Nephron progenitor cell (in vitro differentiated cells): Measurements from ENCODE around the gene TPSB2.
A peak's percentile ranks its signal among the peaks of the same experiment; 100 is the strongest.

Experiments
- DNase-seq: peaks from one replicate; pipeline ENCODE4 v3.0.0; 2021
- H3K27ac Mint-ChIP-seq: 2 replicates; pipeline ENCODE4 v1.8.0; 2021; ENCODE audit warnings: mild to moderate bottlenecking, moderate library complexity, mixed read lengths
- H3K27me3 Mint-ChIP-seq: 2 replicates; pipeline ENCODE4 v1.8.0; 2021; ENCODE audit warnings: mild to moderate bottlenecking, low read depth, mixed read lengths; ENCODE audit not compliant: poor library complexity
- H3K36me3 Mint-ChIP-seq: 2 replicates; pipeline ENCODE4 v1.8.0; 2021; ENCODE audit warnings: low read depth, mixed read lengths
- H3K4me1 Mint-ChIP-seq: 2 replicates; pipeline ENCODE4 v1.8.0; 2021; ENCODE audit warnings: mixed read lengths
- H3K4me3 Mint-ChIP-seq: 2 replicates; pipeline ENCODE4 v1.8.0; 2021; ENCODE audit warnings: mild to moderate bottlenecking, moderate library complexity, mixed read lengths
- H3K9me3 Mint-ChIP-seq: 2 replicates; pipeline ENCODE4 v1.8.0; 2021; ENCODE audit warnings: mild to moderate bottlenecking, moderate library complexity, mixed read lengths
- CTCF ChIP-seq: fragments of 200-600 bp; sonication (generic); IDR thresholded peaks from 2 replicates; pipeline ENCODE4 v1.5.0; 2021; ENCODE audit warnings: antibody characterized with exemption

TPSB2 gene

GRCh38 chr16:1262210-1262845 is 32.3 kb upstream of the TPSB2 start:
- DNase-seq = no peak
- H3K4me1 Mint-ChIP-seq = peaks cover 10% of the 10 kb centered on the region
- TF ChIP-seq CTCF = no peak
- H3K36me3 Mint-ChIP-seq = no peaks in the 10 kb centered on the region
- peaks cover 14% of the 10 kb centered on the region for H3K9me3 Mint-ChIP-seq
- H3K27ac Mint-ChIP-seq = no peak overlapping the region
- H3K27me3 Mint-ChIP-seq = peaks cover 71% of the 10 kb centered on the region
- H3K4me3 Mint-ChIP-seq = no peak overlapping the region

- H3K4me1 Mint-ChIP-seq = peaks cover 10% of the 10 kb centered on the region
- H3K36me3 Mint-ChIP-seq = no peaks in the 10 kb centered on the region
- H3K27me3 Mint-ChIP-seq = peaks cover 64% of the 10 kb centered on the region
These were observed 31.3 kb upstream of the TPSB2 start for GRCh38 chr16:1261131-1261892.

DNA sequence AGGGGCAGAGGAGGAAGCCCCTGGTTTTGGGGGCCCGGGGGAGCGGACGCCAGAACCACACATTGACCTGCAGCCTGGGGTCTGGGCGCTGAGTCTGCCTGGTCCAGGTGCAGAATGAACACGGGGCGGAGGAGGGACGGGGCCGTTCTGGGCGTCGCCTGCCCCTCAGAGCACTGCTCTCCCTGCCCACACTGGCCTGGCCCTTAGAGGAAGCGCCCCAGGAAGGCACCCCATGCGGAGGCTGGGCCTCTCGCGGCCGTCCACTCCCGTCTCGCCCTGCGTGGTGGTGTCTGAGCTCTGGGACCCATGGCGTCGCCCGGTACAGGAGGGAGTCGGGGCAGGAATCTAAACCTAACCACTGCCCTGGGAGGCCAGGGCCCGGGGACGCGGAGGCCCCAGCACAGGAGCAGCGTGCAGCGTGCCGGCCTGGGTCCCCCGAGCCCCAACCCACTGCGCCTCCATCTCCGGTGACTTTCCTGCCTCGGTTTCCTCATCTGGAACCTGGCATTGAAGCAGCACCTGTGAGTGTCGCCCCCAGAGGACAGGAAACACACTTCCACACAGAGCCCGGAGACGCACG is 30.2 kb upstream of the TPSB2 start:
- H3K27ac Mint-ChIP-seq = no peak overlapping the region
- peaks cover 10% of the 10 kb centered on the region for H3K4me1 Mint-ChIP-seq
- H3K4me3 Mint-ChIP-seq = no peak overlapping the region

More at GRCh38 chr16:1261131-1261892, 31.3 kb upstream of the TPSB2 start:
- no peak overlapping the region for H3K27ac Mint-ChIP-seq
- no peak for TF ChIP-seq CTCF
- H3K4me3 Mint-ChIP-seq = no peak overlapping the region
- no peak for DNase-seq
- H3K9me3 Mint-ChIP-seq = peaks cover 9% of the 10 kb centered on the region

DNA sequence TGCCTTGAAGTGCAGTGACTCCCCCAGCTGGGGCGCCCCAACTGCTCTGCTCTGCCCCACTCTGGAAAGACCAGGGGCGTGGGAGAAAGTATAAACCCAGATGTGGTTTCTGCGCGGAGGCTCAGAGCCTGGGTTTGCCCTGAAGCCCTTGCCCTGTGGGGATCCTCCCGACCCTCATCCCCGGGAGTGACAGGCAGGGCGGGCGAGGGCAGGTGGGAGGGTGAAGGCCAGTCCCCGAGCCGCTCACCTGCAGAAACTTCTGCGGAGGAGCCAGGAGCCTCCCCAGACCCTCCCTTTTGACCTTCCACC is 29.7 kb upstream of the TPSB2 start:
- H3K4me1 Mint-ChIP-seq = peaks cover 10% of the 10 kb centered on the region

More for the DNA sequence above, 30.2 kb upstream of the TPSB2 start:
- peaks cover 5% of the 10 kb centered on the region for H3K9me3 Mint-ChIP-seq
- peaks cover 60% of the 10 kb centered on the region for H3K27me3 Mint-ChIP-seq
- no peaks in the 10 kb centered on the region for H3K36me3 Mint-ChIP-seq
- DNase-seq = no peak
- no peak for TF ChIP-seq CTCF

DNA sequence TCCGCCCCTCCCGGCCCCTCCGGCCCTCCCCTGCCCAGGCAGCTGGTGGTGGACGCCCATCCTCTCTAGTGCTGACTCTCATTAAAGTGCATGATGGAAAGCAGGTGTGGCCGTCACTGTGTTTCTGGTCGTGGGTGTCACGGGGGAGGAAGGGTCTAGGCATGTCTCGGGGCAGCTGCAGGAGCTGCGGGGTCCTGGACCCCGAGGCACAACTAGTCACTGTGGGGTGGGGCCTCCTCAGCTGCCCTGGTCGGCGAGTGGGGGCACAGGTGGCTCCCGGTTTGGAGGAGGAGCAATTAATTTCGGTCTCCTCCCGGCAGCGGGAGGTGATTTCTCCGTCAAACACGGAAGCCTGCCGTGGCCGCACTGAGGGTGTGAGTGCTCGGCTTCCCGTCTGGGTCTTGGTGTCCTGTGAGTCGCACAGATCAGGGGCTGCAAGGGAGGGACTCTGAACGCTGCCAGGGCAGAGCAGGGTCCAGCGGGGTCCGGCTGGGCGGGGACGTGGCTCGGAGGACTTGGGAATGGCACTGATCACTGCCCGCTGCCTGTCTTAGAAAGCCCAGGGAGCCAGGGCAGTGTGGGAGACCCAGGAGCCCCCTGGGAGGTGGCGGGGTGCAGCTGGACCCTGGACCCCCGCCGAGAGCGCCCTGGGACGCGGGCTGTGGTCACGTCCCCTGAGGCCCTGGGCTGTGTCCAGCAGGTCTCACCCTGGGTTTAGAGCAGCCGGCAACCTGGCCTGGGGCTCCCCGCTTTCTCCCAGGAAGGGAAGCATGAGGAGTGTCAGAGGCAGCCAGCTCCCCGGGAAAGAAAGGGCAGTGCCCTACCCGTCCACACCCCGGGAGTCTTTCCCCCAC is 29.1 kb upstream of the TPSB2 start:
- Mint-ChIP-seq H3K4me3 (peak overlapping the region; percentile 54), H3K36me3 (no peaks in the 10 kb centered on the region), H3K4me1 (peaks cover 10% of the 10 kb centered on the region), H3K27ac (no peak overlapping the region), H3K27me3 (peaks cover 59% of the 10 kb centered on the region), H3K9me3 (peaks cover under 1% of the 10 kb centered on the region)
- DNase-seq = no peak
- no peak for TF ChIP-seq CTCF

More for the DNA sequence above, 29.7 kb upstream of the TPSB2 start:
- H3K36me3 Mint-ChIP-seq = no peaks in the 10 kb centered on the region
- peaks cover 5% of the 10 kb centered on the region for H3K9me3 Mint-ChIP-seq
- TF ChIP-seq CTCF = no peak
- no peak overlapping the region for H3K4me3 Mint-ChIP-seq
- no peak overlapping the region for H3K27ac Mint-ChIP-seq
- H3K27me3 Mint-ChIP-seq = peaks cover 64% of the 10 kb centered on the region
- DNase-seq = no peak
